GM12878 (cell line): ENCODE measurements around the gene ALDH3B2. TPM values are rescaled to one million over a fixed set of nuclear protein-coding genes. Genes with fewer than 3 reads are reported as not detected.

Experiments
- ATAC-seq: fragments of 200-7000 bp; cut with Tn5 transposase; 3 replicates; pipeline ENCODE4 v1.9.1; 2020; ENCODE audit warnings: mild to moderate bottlenecking, moderate library complexity
- BruUV-seq: library from RNA; stranded (reverse); fragments of 400-500 nt; replicated peaks from 2 replicates; lab custom pipeline; 2021; lab: Mats Ljungman, UMichigan
- CTCF ChIA-PET: fragments of 300-600 bp; sonication (Branson Sonifier 250); formaldehyde crosslinking; extraction: SDS; loops from one replicate; lab custom pipeline; 2021; ENCODE audit warnings: inconsistent platforms; lab: Yijun Ruan, JAX
- POLR2A ChIA-PET: fragments of 350-600 bp; formaldehyde crosslinking; extraction: SDS; loops from one replicate; lab custom pipeline; 2021; ENCODE audit warnings: inconsistent platforms; lab: Charles Lee
- RAD21 ChIA-PET: fragments of 300-600 bp; sonication (Branson Sonifier 250); formaldehyde crosslinking; loops from one replicate; lab custom pipeline; 2023; ENCODE audit warnings: antibody characterized with exemption; ENCODE audit not compliant: unreplicated experiment; lab: Charles Lee
- SMC1A ChIA-PET: fragments of 300-600 bp; sonication (Branson Sonifier 250); formaldehyde crosslinking; loops from one replicate; lab custom pipeline; 2023; ENCODE audit not compliant: unreplicated experiment, uncharacterized antibody; lab: Charles Lee
- DNase-seq: peaks from one replicate; pipeline ENCODE4 v3.0.0-alpha.2; 2011; ENCODE audit warnings: low read depth, low spot score
- FAIRE-seq: peaks from 3 replicates; lab custom pipeline; 2011; peaks lifted over from hg19 to GRCh38; lab: Jason Lieb, UNC
- H2AFZ ChIP-seq: 2 replicates; pipeline ENCODE4 v1.6.0; 2011; ENCODE audit warnings: low read depth, low read length, control low read depth; ENCODE audit not compliant: control insufficient read depth
- H3K27ac ChIP-seq: 2 replicates; pipeline ENCODE4 v1.5.1; 2011; ENCODE audit warnings: control low read depth; ENCODE audit not compliant: control insufficient read depth, insufficient read depth
- H3K27me3 ChIP-seq, 2 experiments: replicated peaks in 1 of 2; 2 replicates each; pipeline versions ENCODE4 v1.6.0 to v1.6.1; 2011; ENCODE audit warnings: low read length in 1 of 2; ENCODE audit not compliant: control insufficient read depth in 2 of 2, insufficient read depth in 2 of 2
- H3K36me3 ChIP-seq, 2 experiments: 2 replicates each; pipeline ENCODE4 v1.5.1; 2011; ENCODE audit warnings: low read length in 1 of 2; ENCODE audit not compliant: control insufficient read depth in 2 of 2, insufficient read depth in 2 of 2
- H3K4me1 ChIP-seq: 2 replicates; pipeline ENCODE4 v1.6.1; 2011; ENCODE audit warnings: mild to moderate bottlenecking, low read length, moderate library complexity, mixed read lengths; ENCODE audit not compliant: control insufficient read depth, insufficient read depth
- H3K4me2 ChIP-seq: 2 replicates; pipeline ENCODE4 v1.6.0; 2011; ENCODE audit warnings: control low read depth; ENCODE audit not compliant: control insufficient read depth, insufficient read depth
- H3K4me3 ChIP-seq: fragments of 200-600 bp; sonication (generic); 2 replicates; pipeline ENCODE4 v1.5.1; 2016
- H3K79me2 ChIP-seq: 2 replicates; pipeline ENCODE4 v1.6.0; 2011; ENCODE audit warnings: low read length; ENCODE audit not compliant: control insufficient read depth, insufficient read depth
- H3K9ac ChIP-seq: 2 replicates; pipeline ENCODE4 v1.8.0; 2011; ENCODE audit warnings: low read length, control low read depth, mixed read lengths; ENCODE audit not compliant: control insufficient read depth, insufficient read depth
- H3K9me3 ChIP-seq: replicated peaks from 3 replicates; pipeline ENCODE4 v1.5.1; 2011; ENCODE audit warnings: mild to moderate bottlenecking, low read length; ENCODE audit not compliant: control insufficient read depth, insufficient read depth
- H4K20me1 ChIP-seq: 2 replicates; pipeline ENCODE4 v1.6.0; 2011; ENCODE audit not compliant: control insufficient read depth, insufficient read depth
- BMI1 ChIP-seq: fragments of 450-650 bp; IDR thresholded peaks from 2 replicates; pipeline ENCODE4 v1.6.1; 2016; ENCODE audit warnings: mild to moderate bottlenecking, moderate library complexity, borderline replicate concordance
- E2F4 ChIP-seq: IDR thresholded peaks from 2 replicates; pipeline ENCODE4 v1.6.1; 2012; ENCODE audit warnings: low read depth, low read length, improper control_type of control experiment
- E2F8 ChIP-seq: fragments of 450-650 bp; IDR thresholded peaks from 2 replicates; pipeline ENCODE4 v1.6.1; 2018; ENCODE audit warnings: mild to moderate bottlenecking, low read depth, moderate library complexity; ENCODE audit not compliant: partially characterized antibody
- EGR1 ChIP-seq, 2 experiments: IDR thresholded peaks; 1 replicate in 1 of 2; 2 replicates in 1 of 2; pipeline ENCODE4 v1.6.1; 2011 to 2012; ENCODE audit warnings: low read depth in 2 of 2, low read length in 2 of 2, borderline replicate concordance in 1 of 2, mild to moderate bottlenecking in 1 of 2, moderate library complexity in 1 of 2
- KDM1A ChIP-seq: fragments of 200-600 bp; sonication (generic); IDR thresholded peaks from 2 replicates; pipeline ENCODE4 v1.6.1; 2016; ENCODE audit warnings: borderline replicate concordance
- MEF2A ChIP-seq: IDR thresholded peaks from 2 replicates; pipeline ENCODE4 v1.6.1; 2011; ENCODE audit warnings: low read depth, mild to moderate bottlenecking, low read length, moderate library complexity; ENCODE audit not compliant: insufficient read depth
- MTA3 ChIP-seq: IDR thresholded peaks from 2 replicates; pipeline ENCODE4 v1.6.1; 2012; ENCODE audit warnings: low read length, inconsistent platforms, borderline replicate concordance
- MYB ChIP-seq: fragments of 150-350 bp; IDR thresholded peaks from 2 replicates; pipeline ENCODE4 v1.6.1; 2014; ENCODE audit warnings: mild to moderate bottlenecking, low read depth, low read length, borderline replicate concordance
- NFXL1 ChIP-seq: fragments of 450-650 bp; IDR thresholded peaks from 2 replicates; pipeline ENCODE4 v1.6.1; 2017; ENCODE audit warnings: antibody characterized with exemption, mild to moderate bottlenecking, borderline replicate concordance
- PAX5 ChIP-seq: IDR thresholded peaks from 2 replicates; pipeline ENCODE4 v1.6.1; 2011; ENCODE audit warnings: low read depth, low read length, borderline replicate concordance
- PAX8 ChIP-seq: fragments of 450-650 bp; IDR thresholded peaks from 2 replicates; pipeline ENCODE4 v1.6.1; 2017; ENCODE audit warnings: mild to moderate bottlenecking, moderate library complexity
- RBBP5 ChIP-seq: fragments of 200-600 bp; sonication (generic); conservative IDR thresholded peaks from 2 replicates; pipeline ENCODE4 v1.6.1; 2016
- SIX5 ChIP-seq: IDR thresholded peaks from 2 replicates; pipeline ENCODE4 v1.6.1; 2011; ENCODE audit warnings: mild to moderate bottlenecking, low read depth, low read length, moderate library complexity; ENCODE audit not compliant: severe bottlenecking
- STAT1 ChIP-seq: fragments of 450-650 bp; conservative IDR thresholded peaks from 2 replicates; pipeline ENCODE4 v1.6.1; 2014; ENCODE audit warnings: antibody characterized with exemption, mild to moderate bottlenecking
- ZBTB4 ChIP-seq: fragments of 450-650 bp; formaldehyde crosslinking; IDR thresholded peaks from 2 replicates; pipeline ENCODE4 v1.4.0; 2022; ENCODE audit warnings: mild to moderate bottlenecking, moderate library complexity
- ZNF24 ChIP-seq: fragments of 450-650 bp; IDR thresholded peaks from 2 replicates; pipeline ENCODE4 v1.6.1; 2017; ENCODE audit warnings: antibody characterized with exemption, mild to moderate bottlenecking
- WGBS: methylation state at CpG from one replicate; pipeline ENCODE4 v1.1.6; 2016; ENCODE audit warnings: low lambda C conversion rate; ENCODE audit not compliant: insufficient replicate concordance, insufficient coverage; ENCODE audit errors: missing lambda C conversion rate; 5-methylcytosine and 5-hydroxymethylcytosine counted together
- in situ Hi-C: fragments of 300-500 bp; cut with MboI; formaldehyde crosslinking; loops from 9 replicates; pipeline ENCODE4 v1.14.3; 2018; ENCODE audit warnings: mixed read lengths
- intact Hi-C: fragments of 100-400 bp; cut with micrococcal nuclease; formaldehyde crosslinking; loops from one replicate; pipeline ENCODE4 v1.14.2; 2022; ENCODE audit not compliant: unreplicated experiment
- polyA plus RNA-seq, 11 experiments: library from polyadenylated mRNA; depleted of rRNA in 4 of 11; unstranded in 6 of 11; stranded (reverse) in 5 of 11; fragments of >200 nt; fragmentation: Nextera tagmentation in 4 of 11; fragmentation: Illumina TruSeq in 1 of 11; extraction: Ambion mirVana in 4 of 11; extraction: Trizol in 1 of 11; gene quantifications; 1 replicate in 1 of 11; 2 replicates in 10 of 11; pipeline versions ENCODE4 v1.2.1 to v1.2.3, GENCODE V29; 2011 to 2016; ENCODE audit warnings: inconsistent platforms in 2 of 11, missing spikeins in 2 of 11, low read depth in 1 of 11
- total RNA-seq, 4 experiments: library from RNA; depleted of rRNA in 3 of 4; stranded (reverse); fragments of >200 nt in 3 of 4; fragmentation: Illumina TruSeq in 1 of 4; extraction: Trizol in 1 of 4; gene quantifications; 2 replicates each; pipeline versions ENCODE4 v1.2.1 to v1.2.3, GENCODE V29; 2013 to 2021

The ALDH3B2 gene
- total and polyA plus RNA-seq, 10 of the 15 experiments (the other 5 are each of a cell fraction or from before 2014, with no cell fraction given) = 0.09 to 0.17 TPM; not detected in 8

GRCh38 chr11:67673902-67674301, 521 bp downstream of the ALDH3B2 start:
- WGBS = 32% methylated on average over 8 of the region's 8 CpGs
- no peak for DNase-seq
- intact Hi-C loops = no loop called here
- BruUV-seq = no TSS peak
- no peak for ATAC-seq
- CTCF ChIA-PET = no interaction called here
- Histone ChIP-seq H3K79me2 (no peaks in the 10 kb centered on the region), H3K4me1 (no peaks in the 10 kb centered on the region)
- TF ChIP-seq STAT1 (no peak), E2F4 (no peak), SIX5 (no peak), E2F8 (no peak), MEF2A (no peak), KDM1A (no peak), PAX5 (no peak), NFXL1 (no peak), PAX8 (no peak), BMI1 (no peak), RBBP5 (no peak), ZNF24 (no peak), ZBTB4 (CRISPR knock-in tag) (no peak), MTA3 (no peak), EGR1 (IDR thresholded peaks at IDR 0.05; ENCODE audit: borderline replicate concordance in 1 of 2, low read depth in 2 of 2, low read length in 2 of 2) (no peak), MYB (no peak)
- TF ChIP-seq, all 136 proteins: peak for 0
- Histone ChIP-seq H3K9me3 (no peaks in the 10 kb centered on the region; the same call in 2 of the 3 replicates), H3K27me3 (peaks cover 0 to 6% of the 10 kb centered on the region in 2 experiments; a peak in 2 of 4 replicates), H3K36me3 (no peaks in the 10 kb centered on the region), H3K9ac (no peak overlapping the region), H3K4me2 (no peak overlapping the region), H3K4me3 (no peak overlapping the region), H2AFZ (no peak overlapping the region), H3K27ac (no peak overlapping the region), H4K20me1 (no peaks in the 10 kb centered on the region)
- no peak for FAIRE-seq
- SMC1A ChIA-PET = no interaction called here
- POLR2A ChIA-PET = no interaction called here
- RAD21 ChIA-PET = no interaction called here
- in situ Hi-C loops = no loop called here
